Lower leg skin (tissue), 3 donors: ENCODE measurements around the gene RIBC2.

Source experiments
- CTCF ChIP-seq, 3 donors: fragments of 450-650 bp; IDR thresholded peaks; one replicate each; pipeline ENCODE4 v1.5.1; 2016; ENCODE audit warnings: antibody characterized with exemption in 3 of 3, mild to moderate bottlenecking in 3 of 3, moderate library complexity in 2 of 3
- POLR2A ChIP-seq, 2 donors: fragments of 450-650 bp; IDR thresholded peaks; one replicate each; pipeline ENCODE4 v1.6.1; 2016 to 2017; ENCODE audit warnings: antibody characterized with exemption in 2 of 2, mild to moderate bottlenecking in 1 of 2, moderate library complexity in 1 of 2

- TF ChIP-seq CTCF (IDR thresholded peaks at IDR 0.05): peak in 1 of 3 donors; percentile 92
- no peak for TF ChIP-seq POLR2A (IDR thresholded peaks at IDR 0.05)
Observed at GRCh38 chr22:45435544-45436139, 22.1 kb downstream of the RIBC2 start.
